ENCODE results near the gene DENND1C. TPM values are rescaled to one million over a fixed set of nuclear protein-coding genes. Genes with fewer than 3 reads are reported as not detected.

DENND1C gene
- total RNA-seq, 3 donors from 2014 or later = 3.8 to 4.7 (median 4.1) TPM

DNA sequence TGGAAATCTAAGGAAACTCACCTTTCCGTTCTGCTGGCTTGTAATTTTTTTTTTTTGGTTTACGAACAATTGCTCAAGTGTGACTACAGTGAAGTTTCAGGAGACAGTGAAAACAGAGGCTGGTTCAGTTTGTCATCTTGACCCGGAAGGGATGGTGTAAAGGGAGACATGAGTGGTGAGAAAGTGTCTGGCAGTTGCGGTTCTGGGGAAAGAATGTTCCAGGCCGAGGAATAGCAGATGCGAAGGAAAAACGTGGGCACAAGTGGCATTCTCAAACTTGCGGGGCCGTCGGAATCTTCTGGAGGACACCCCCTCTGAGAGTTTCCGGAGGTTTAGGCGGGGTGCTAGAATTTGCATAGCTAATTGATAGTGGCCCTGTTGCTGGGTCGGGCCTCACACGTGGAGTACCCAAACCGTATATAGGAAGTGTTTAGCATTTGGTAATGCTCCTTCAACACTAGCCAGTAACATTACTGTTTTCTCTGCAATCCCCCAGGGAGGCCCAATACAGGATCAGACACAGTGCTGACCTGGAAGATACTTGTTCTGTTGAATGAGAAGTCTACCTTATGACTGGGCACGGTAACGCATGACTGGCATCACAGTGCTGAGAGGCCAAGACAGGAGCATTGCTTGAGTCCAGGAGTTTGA, 46.4 kb upstream of the DENND1C start:
- ATAC-seq (peak; percentile 3), DNase-seq (peak in 1 of 3 donors; percentile 51)
- intact Hi-C loops (cut with DNase I, micrococcal nuclease) = no loop called here
- Histone ChIP-seq H3K9me3 (no peaks in the 10 kb centered on the region), H3K36me3 (ENCODE audit: low read depth) (no peaks in the 10 kb centered on the region), H3K4me1 (ENCODE audit: low read depth) (peaks cover 9% of the 10 kb centered on the region), H3K4me3 (no peak overlapping the region)
- TF ChIP-seq, protein P1, sequence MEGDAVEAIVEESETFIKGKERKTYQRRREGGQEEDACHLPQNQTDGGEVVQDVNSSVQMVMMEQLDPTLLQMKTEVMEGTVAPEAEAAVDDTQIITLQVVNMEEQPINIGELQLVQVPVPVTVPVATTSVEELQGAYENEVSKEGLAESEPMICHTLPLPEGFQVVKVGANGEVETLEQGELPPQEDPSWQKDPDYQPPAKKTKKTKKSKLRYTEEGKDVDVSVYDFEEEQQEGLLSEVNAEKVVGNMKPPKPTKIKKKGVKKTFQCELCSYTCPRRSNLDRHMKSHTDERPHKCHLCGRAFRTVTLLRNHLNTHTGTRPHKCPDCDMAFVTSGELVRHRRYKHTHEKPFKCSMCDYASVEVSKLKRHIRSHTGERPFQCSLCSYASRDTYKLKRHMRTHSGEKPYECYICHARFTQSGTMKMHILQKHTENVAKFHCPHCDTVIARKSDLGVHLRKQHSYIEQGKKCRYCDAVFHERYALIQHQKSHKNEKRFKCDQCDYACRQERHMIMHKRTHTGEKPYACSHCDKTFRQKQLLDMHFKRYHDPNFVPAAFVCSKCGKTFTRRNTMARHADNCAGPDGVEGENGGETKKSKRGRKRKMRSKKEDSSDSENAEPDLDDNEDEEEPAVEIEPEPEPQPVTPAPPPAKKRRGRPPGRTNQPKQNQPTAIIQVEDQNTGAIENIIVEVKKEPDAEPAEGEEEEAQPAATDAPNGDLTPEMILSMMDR (IDR thresholded peaks at IDR 0.05) = no peak

DNA sequence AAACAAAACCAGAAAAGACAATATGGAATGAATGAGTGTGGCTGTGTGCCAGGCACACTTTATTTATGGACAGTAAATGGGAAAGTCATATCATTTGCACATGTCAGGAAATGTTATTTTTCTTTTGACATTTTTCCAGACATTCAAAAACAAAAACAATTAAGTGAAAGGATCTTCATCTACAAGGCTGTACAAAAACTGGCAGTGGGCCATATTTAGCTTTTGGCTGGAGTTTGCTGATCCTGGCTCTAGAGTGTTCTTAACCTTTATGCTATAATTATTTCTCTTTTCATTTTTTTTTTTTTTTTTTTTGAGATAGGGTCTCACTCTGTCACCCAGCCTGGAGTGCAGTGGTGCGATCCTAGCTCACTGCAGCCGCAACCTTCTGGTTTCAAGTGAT, 42.7 kb upstream of the DENND1C start:
- no peak overlapping the region for H3K4me3 ChIP-seq
- H3K9me3 ChIP-seq = no peaks in the 10 kb centered on the region
- TF ChIP-seq, protein P1 (IDR thresholded peaks at IDR 0.05) = no peak
- intact Hi-C loops (cut with DNase I, micrococcal nuclease) = no loop called here
- no peaks in the 10 kb centered on the region for H3K4me1 ChIP-seq (ENCODE audit: low read depth)
- DNase-seq (no peak), ATAC-seq (no peak)
- no peaks in the 10 kb centered on the region for H3K36me3 ChIP-seq (ENCODE audit: low read depth)

DNA sequence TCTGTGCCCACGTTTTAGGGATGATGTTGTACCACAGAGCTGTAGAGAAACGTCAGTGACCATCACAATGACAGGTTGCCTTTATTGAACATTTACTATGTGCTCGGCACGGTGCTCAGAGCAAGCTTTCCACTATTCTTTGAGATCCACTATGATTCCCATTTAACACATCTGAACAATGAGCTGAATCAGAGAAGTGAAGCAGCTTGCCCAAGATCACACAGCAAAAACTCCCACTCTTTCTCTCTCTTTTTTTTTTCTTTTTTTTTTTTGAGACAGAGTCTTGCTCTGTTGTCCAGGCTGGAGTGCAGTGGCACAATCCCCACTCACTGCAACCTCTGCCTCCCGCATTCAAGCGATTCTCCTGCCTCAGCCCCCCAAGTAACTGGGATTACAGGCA, 41.1 kb upstream of the DENND1C start:
- H3K4me1 ChIP-seq (ENCODE audit: low read depth) = no peaks in the 10 kb centered on the region
- no peak for ATAC-seq
- intact Hi-C loops (cut with DNase I, micrococcal nuclease) = no loop called here
- no peaks in the 10 kb centered on the region for H3K9me3 ChIP-seq
- no peak for DNase-seq
- no peak overlapping the region for H3K4me3 ChIP-seq
- TF ChIP-seq, protein P1 (IDR thresholded peaks at IDR 0.05) = no peak
- H3K36me3 ChIP-seq (ENCODE audit: low read depth) = no peaks in the 10 kb centered on the region

DNA sequence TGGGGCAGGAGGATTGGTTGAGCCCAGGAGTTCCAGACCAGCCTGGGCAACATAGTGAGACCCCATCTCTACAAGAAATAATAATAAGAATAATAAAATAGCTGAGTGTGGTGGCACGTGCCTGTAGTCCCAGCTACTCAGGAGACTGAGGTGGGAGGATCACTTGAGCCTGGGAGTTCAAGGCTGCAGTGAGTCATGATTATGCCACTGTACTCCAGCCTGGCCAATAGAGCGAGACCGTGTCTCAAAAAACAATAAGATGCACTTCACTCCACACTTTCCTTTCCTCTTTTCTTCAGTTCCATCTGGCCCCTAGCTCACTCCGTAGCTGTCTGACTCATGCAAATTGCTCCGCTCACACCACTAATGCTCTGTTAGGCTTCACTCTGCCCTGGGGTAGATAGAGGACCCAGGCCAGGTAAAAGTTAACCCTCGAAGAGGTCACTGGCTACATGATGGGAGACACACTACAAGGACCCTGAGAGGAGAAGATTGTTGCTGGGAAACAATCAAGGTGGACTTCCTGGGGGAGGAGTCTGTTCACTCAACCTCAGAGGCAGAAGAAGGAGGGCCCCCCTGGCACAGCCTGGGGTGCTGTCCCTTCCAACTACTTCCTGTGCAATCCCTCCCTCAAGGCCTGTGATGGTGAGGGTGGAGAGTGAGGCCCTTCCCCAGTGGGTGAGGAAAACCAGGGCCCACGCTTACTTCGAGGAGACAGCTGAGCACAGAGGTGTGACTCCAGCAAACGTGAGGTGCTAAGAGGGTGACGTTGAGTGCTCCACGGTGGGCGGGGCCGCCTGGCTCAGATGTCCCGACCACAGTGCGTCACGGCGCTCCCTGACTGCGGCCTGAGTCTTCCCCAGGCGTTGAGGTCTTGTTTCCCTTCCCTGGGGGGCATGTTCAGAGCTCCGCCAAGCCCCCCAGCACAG, 40.4 kb upstream of the DENND1C start:
- Histone ChIP-seq H3K9me3 (no peaks in the 10 kb centered on the region), H3K4me1 (ENCODE audit: low read depth) (no peaks in the 10 kb centered on the region), H3K36me3 (ENCODE audit: low read depth) (no peaks in the 10 kb centered on the region), H3K4me3 (no peak overlapping the region)
- DNase-seq (peak; percentile 46 to 81 (median 49)), ATAC-seq (peak; percentile 74)
- TF ChIP-seq, protein P1 (IDR thresholded peaks at IDR 0.05) = no peak
- intact Hi-C loops (cut with DNase I, micrococcal nuclease) = no loop called here

DNA sequence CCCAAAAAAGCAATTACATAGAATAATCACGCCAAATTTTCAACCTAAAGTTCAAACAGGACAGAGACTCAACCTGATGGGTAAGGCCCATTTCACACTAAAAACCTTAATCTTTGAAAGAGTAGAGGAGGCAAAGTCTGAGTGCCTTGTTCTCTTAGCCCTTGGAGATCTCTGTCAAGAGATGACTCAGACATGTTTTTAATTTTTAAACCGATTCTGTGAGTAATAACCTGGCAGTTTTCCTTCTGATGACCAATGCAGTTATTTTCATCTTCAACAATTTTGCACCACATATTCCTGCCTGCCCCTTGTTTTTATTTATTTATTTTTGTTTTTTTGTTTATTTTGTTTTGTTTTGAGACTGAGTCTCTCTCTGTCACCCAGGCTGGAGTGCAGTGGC, 37.7 kb upstream of the DENND1C start:
- H3K4me3 ChIP-seq = no peak overlapping the region
- intact Hi-C loops (cut with DNase I, micrococcal nuclease) = loop anchor here in 1 of 2 donors (10.0 kb wide), 1 partner anchor 116 kb away; no protein-coding TSS in a partner anchor
- H3K9me3 ChIP-seq = no peaks in the 10 kb centered on the region
- no peak for DNase-seq
- H3K36me3 ChIP-seq (ENCODE audit: low read depth) = no peaks in the 10 kb centered on the region
- H3K4me1 ChIP-seq (ENCODE audit: low read depth) = no peaks in the 10 kb centered on the region
- ATAC-seq = no peak
- TF ChIP-seq, protein P1 (IDR thresholded peaks at IDR 0.05) = no peak

All from mucosa of descending colon (tissue), 3 donors.